ENCODE measurements around the gene CCDC121. TPM values are rescaled to one million over a fixed set of nuclear protein-coding genes. Genes with fewer than 3 reads are reported as not detected.

Gene CCDC121, protein sequence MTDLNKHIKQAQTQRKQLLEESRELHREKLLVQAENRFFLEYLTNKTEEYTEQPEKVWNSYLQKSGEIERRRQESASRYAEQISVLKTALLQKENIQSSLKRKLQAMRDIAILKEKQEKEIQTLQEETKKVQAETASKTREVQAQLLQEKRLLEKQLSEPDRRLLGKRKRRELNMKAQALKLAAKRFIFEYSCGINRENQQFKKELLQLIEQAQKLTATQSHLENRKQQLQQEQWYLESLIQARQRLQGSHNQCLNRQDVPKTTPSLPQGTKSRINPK
- total RNA-seq = under 1 TPM in 1 of 2 experiments, not detected in 1; 0.25 TPM

DNA sequence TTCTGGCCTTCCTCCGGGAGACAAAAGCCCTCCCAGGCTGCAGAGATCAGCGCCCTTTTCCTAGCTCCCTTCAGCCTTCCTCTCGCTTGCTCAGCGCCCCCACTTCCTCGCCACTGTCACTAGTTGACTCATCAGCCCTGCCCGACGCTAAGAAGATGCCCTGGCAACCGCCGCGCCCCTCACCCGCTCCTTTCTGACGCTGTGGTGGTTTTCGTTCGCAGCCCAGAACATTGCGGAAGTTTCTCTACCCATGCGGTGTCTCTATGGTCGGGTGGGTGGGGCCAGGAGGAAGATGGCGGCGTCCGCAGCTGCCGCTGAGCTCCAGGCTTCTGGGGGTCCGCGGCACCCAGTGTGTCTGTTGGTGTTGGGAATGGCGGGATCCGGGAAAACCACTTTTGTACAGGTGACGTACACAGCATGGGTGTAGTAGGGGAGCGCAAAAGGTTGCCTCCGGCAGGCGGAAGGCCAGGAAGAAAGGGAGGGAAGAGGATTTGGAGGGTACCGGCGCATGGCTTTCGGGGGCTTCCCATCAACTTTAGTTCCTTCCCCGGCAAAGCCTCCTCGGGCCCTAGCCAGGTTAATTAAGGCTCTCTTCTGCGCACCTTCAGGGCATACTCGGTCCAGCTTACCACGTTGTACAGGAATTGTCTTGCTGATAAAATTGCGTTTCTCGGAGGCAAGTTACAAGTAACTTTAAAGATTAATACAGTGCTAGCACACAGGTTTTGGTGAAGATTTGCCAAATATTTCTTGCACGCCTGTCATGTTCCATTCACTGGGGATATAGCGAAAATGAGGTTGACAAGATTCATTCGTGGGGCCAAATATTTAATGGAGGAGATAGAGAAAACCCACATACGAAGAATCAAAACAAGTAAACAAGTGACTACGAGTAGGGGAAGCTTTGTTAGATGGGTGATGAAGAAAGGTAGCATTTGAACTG is at the start of gene CCDC121, which contains the start of gene GPN1:
TSS of gene CCDC121 (minus strand) at position 246 of the 943 bp plus-strand sequence. CDS start 1,213 bp downstream, outside the sequence.
TSS of gene GPN1 (plus strand) at position 284 of the 943 bp plus-strand sequence. CDS start at position 293, 9 bp downstream.
- ChIA-PET POLR2A (interaction anchor here (0.6 to 1.7 kb wide), 6 partner anchors 9 to 225 kb away, joined by 3 to 10 read pairs (median 4); partner anchors contain the start of gene ZNF512), CTCF (interaction anchor here (1.4 to 1.8 kb wide), 2 partner anchors 9 to 53 kb away, joined by 7 to 13 read pairs; no protein-coding TSS in a partner anchor)

DNA sequence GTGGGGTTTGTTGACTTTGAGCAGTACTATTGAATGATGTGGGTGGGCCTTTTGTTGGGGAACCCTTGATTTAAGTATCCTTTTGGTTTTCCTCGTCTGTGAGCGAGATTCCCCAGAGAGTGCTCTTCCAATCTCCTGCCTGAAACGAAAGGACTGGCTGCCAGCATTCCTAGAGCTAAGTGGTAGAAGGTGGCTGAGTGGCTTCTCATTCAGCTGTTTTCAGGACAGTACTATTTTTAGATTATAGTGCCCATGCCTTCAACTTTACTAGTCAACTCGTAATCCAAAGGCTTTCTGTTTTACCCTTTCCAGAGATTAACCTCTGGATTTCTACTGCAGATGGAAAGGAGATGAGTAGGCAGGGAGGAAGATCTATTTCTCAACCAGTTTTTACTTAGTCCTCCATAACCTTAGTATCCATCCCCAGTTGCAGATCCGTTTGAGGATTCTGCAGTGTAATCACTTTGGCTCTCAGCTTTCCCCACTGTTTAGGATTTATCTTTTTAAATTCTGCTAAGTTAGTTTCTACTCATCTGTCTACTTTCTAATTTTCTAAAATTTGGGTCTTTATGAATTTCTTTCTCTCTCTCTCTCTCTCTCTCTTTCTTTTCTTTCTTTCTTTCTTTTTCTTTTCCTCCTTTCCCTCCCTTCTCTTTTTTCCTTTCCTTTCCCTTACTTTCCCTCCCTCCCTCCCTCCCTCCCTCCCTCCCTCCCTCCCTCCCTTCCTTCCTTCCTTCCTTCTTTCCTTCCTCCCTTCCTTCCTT is 44.1 kb upstream of the CCDC121 start:
- CTCF ChIA-PET = interaction anchor here (0.6 to 0.9 kb wide), 2 partner anchors 9 to 10 kb away, joined by 3 to 4 read pairs; no protein-coding TSS in a partner anchor
- POLR2A ChIA-PET = no interaction called here

DNA sequence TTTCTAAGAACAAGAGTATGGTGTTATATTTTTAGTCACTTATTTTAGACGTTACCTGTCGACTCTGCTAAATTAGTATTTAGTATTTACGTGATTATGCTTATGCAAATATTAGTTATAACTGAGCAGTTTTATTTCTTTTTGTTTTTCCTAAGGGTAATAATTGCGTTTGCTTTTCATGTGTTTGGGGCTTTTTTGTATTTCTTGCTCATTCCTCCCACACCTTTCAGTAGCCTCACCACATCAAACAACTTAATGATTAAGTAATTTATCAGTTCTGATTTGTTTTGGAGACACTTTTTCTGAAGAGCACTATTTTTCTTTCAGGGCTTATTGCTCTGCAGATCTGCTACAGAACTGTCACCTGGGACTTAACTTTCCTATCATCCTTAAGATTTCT is 42.4 kb upstream of the CCDC121 start:
- CTCF ChIA-PET = no interaction called here
- POLR2A ChIA-PET = no interaction called here

DNA sequence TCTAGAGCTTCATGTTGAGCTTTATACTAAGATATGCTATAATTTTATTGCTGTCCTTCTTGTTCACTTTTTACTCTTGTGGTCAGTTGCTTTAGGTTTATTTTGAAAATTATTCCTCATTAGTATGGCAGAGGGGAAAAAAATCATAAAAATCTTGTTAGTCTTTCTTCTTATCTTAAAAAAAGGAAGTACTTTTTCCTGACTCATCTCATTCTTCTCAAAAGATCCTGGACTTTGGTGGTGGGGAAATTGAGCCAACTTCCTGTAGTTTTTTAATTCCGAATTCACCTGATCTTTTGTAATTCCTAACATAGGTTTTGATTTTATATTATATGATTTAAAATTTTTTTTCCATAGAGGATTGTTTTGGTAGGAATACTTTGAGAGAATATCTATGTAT is 38.6 kb upstream of the CCDC121 start:
- CTCF ChIA-PET = no interaction called here
- POLR2A ChIA-PET = no interaction called here

DNA sequence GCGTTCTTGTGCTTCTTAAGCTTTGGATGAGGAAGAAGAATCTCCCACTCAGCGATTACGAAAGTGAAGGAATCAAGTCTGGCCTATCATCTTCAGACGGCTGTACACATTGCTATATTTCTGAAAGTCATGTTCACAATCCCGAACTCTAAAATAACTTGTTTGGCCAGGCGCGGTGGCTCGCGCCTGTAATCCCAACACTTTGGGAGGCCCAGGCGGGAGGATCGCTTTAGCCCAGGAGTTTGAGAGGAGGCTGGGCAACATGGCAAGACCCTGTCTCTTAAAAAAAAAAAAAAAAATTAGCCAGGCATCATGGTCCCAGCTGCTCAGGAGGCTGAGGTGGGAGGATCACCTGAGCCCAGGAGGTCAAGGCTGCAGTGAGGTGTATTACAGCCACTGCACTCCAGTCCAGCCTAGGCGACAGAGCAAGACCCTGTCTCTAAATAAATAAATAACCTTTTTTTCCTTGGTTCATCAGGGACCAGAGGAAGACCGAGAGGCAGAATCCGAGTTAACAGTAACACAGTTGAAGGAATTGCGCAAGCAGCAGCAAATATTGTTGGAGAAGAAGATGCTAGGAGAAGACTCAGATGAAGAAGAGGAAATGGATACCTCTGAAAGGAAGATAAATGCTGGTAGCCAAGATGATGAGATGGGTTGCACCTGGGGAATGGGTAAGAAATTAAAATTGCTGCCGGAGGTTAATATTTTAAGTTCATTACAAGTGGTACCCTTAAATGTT is 36.0 kb upstream of the CCDC121 start:
- POLR2A ChIA-PET = interaction anchor here (0.6 kb wide), 1 partner anchor 746 kb away, joined by 5 read pairs; no protein-coding TSS in a partner anchor

DNA sequence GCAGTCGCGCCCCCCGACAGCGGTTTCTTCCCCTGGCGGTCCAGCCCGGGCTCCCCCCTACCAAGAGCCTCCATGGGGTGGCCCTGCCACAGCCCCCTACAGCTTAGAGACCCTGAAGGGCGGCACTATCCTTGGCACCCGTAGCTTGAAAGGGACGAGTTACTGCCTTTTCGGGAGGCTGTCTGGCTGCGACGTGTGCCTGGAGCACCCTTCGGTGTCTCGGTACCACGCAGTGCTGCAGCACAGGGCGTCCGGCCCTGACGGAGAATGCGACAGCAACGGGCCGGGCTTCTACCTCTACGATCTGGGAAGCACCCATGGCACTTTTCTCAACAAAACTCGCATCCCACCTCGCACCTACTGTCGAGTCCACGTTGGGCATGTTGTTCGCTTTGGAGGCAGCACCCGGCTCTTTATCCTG is 35.4 kb upstream of the CCDC121 start:
- ChIA-PET POLR2A (interaction anchor here (0.6 kb wide), 2 partner anchors 20 to 746 kb away, joined by 4 to 5 read pairs; no protein-coding TSS in a partner anchor), CTCF (interaction anchor here (1.0 to 2.0 kb wide), 5 partner anchors 10 to 233 kb away, joined by 3 to 10 read pairs (median 5); no protein-coding TSS in a partner anchor)

More for the DNA sequence above, 36.0 kb upstream of the CCDC121 start:
- CTCF ChIA-PET = interaction anchor here (1.6 to 2.0 kb wide), 3 partner anchors 9 to 18 kb away, joined by 5 to 10 read pairs (median 6); no protein-coding TSS in a partner anchor

DNA sequence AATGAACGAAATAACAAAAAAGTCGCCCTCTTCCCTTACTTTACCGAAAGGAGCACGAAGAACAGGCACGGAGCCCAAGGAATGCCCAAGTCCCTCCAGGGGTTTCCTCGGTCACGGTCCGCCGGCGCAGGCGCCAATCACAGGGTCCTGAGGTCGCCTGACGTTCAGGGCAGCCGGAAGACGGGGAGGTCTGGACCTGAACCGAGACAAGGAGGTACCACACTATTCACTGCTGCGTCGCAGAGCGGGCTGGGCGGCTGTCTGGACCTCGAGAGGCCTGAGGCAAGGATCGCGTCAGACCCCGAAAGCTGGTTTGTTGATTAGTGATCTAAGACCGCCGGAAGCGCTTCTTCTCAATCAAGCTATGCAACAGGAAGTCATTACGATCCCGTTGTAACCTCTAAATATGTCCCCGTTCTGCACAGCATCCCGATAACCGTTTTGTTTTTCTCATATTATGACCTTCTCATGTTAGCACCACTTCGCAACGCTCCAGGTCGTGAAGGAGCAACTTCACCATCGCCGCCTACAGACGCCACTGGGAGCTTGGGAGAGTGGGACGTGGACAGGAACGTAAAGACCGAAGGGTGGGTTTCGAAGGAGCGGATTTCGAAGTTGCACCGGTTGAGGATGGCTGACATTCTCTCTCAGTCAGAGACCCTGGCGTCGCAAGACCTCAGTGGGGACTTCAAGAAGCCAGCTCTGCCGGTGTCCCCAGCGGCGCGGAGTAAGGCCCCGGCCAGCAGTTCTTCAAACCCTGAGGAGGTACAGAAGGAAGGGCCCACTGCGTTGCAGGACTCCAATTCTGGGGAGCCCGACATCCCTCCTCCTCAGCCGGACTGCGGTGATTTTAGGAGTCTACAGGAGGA is 34.7 kb upstream of the CCDC121 start, which contains the start of the genes SLC4A1AP and SUPT7L:
TSS of gene SLC4A1AP (plus strand) at position 605 of the 869 bp plus-strand sequence. CDS start at position 631, 26 bp downstream.
TSS of gene SUPT7L (minus strand) at position 330 of the 869 bp plus-strand sequence. CDS start 1,422 bp downstream, outside the sequence.
- ChIA-PET POLR2A (interaction anchor here (0.6 kb wide), 1 partner anchor 21 kb away, joined by 4 read pairs; no protein-coding TSS in a partner anchor), CTCF (interaction anchor here (1.0 to 2.0 kb wide), 5 partner anchors 10 to 232 kb away, joined by 3 to 10 read pairs (median 5); no protein-coding TSS in a partner anchor)

DNA sequence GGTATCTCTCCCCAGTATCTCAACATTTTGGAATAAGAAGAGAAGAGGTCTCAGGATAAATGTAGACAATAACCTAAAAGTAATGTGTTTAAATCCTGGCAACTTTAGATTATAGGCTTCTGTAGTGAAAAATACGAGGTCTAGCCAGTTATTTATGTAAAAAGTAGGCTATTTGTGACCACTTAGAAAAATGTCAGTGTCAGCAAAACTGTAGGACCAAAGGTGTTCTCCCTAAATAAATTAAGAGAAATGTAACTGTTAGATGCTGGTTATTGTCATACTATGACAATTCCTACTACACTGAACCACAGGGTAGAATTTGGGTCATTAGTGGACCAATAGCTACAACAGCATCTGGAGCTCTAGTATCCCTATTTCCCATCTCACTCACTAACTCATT is 32.6 kb upstream of the CCDC121 start:
- ChIA-PET CTCF (no interaction called here), POLR2A (no interaction called here)

DNA sequence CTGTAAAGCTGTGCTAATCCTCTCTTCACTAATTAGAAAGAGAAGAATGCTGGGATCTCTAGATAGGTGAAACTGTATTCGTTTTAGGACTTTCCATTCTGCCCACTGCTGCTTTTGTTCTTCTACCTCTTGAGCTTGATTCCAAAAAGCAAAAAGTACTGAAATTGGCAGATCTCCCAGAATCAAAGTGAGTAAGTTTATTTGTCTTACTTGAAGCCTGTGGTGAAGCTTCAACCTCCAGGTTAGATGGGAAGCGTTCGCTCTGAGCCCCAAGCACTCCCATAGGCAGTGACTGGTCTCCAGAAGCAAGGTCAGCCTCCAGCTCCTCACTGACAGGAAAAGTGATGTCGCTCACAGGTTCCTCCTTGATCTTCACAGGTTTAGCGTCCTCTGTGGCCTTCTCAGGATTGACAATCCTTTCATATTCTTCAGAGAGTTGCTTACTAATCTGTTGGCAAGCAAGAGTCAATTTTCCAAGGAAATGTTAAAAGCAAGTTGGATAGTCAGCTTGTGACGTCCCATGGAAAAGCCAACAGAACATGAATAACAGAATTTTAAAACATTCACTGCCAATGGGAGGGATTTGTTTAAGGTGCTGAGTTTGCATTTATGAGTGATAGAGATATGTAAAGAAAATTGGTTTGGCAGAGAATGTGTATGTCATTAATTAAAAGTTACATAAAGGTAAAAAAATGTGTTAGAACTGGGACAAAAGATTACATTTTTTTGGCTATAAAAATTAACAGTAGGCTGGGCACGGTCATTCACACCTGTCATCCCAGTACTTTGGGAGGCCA is 26.5 kb upstream of the CCDC121 start:
- ChIA-PET CTCF (interaction anchor here (0.9 kb wide), 1 partner anchor 26 kb away, joined by 3 read pairs; no protein-coding TSS in a partner anchor), POLR2A (no interaction called here)

DNA sequence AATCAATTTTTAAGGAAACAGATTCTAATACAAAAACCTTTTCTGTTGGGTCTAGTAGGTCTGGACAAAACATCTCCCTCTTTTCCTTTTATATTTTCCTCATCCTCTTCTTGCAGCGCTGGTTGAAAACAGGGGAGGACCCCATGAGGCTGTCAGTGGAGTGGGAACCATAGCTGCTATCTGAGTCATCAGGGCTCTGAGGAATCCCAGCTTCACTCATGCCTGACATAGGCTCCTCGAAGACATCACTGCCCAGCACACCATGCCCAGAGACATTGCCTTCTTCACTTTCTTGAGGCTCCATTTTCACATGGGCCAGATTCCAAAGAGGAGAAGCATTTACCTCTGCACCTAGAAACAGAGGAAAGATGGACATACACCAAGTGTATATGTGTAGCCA is 24.6 kb upstream of the CCDC121 start:
- POLR2A ChIA-PET = interaction anchor here (1.1 kb wide), 1 partner anchor 29 kb away, joined by 3 read pairs; no protein-coding TSS in a partner anchor
- CTCF ChIA-PET = interaction anchor here (1.5 kb wide), 1 partner anchor 30 kb away, joined by 3 read pairs; no protein-coding TSS in a partner anchor

DNA sequence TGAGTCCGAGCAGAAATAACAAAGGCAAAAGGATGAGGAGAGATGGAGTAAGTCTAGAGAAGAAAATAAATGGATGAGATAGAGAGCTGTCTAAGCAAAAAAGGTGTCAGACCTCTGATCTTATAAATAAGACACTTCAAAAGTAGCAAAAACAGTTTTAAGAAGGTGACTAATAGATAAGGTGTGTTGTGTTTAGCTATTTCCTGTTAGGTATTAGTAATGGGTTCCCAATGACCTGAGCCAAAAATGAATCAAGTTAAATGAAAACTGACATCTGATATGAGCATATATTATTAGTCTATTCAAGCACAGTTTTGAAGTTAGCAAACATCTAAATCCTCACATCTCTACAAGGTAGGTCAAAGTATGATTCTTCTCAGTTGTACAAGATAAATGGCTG is 24.0 kb upstream of the CCDC121 start:
- CTCF ChIA-PET = interaction anchor here (1.5 kb wide), 1 partner anchor 31 kb away, joined by 3 read pairs; no protein-coding TSS in a partner anchor
- POLR2A ChIA-PET = interaction anchor here (1.1 kb wide), 1 partner anchor 29 kb away, joined by 3 read pairs; no protein-coding TSS in a partner anchor

DNA sequence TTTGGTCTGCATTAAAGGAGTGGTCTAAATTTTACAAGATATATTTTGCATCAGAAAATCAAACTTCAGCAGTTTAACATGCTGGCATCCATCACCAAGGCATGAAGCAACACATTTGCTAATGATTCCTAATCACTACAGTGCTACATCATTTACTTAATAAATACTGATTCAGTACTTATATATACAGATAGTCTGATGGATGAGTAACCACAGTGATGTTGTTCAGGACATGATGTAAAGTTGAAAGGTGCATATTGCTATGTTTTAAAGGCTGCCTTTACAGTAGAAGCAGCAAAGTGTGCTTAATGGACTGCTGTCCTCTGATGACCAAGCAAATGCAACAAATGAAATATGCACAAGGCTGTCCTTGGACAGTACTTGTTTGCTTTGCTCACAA is 23.5 kb upstream of the CCDC121 start:
- ChIA-PET POLR2A (no interaction called here), CTCF (no interaction called here)

DNA sequence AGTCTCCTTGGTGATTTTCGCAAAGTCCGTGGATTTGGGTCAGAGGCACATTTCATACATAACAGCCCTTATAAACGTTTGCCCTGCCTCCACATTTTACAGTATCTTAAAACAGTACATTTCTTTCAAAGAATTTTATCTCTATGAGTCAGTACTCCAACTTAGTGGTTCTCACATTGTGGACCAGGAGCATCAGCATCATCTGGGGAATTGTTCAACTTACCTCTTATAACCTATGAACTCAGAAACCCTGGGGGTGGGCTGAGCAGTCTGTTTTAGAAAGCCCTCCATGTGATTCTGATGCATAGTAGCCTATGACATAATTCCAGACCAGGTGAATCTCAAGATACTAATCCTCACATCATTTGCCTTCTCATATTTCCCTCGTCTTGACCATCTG is 22.2 kb upstream of the CCDC121 start:
- POLR2A ChIA-PET = no interaction called here
- CTCF ChIA-PET = no interaction called here

DNA sequence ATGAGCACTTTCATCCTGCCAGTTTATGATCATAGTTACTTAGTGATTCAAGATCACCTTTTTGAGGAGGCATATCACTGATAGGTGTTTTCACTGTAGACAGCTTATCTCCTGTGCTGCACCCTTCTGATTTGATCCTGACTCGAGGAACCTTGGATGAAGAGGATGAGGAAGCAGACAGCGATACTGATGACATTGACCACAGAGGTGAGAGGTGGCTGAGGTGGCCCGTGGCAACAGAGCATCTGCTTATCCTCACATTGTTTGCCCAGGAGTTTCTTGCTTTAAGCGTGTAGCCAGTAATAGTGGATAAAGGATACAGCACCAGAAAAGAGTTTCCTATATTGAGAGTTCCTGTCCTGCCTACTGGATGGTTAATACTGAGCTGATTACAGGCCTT is 18.9 kb upstream of the CCDC121 start:
- ChIA-PET CTCF (no interaction called here), POLR2A (no interaction called here)

DNA sequence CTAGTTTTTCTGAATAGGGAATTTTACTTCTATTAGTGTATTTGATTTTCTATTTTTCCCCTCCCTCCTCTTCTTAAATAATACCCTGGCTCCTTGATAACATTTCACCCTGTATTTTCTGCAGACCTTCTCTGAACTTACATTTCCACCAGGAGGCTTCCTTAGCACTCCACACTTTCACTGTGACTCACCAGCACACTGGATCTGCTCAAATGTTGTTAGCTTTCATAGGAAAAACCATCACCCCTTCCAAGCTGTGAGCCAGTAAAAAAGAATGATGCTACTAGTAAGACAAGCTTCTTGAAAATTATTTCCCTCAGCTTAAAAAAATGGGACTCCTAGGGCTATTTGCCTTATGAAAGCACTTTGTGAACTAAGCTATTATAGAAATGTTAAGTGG is 18.5 kb upstream of the CCDC121 start:
- ChIA-PET POLR2A (interaction anchor here (0.9 kb wide), 1 partner anchor 14 kb away, joined by 3 read pairs; no protein-coding TSS in a partner anchor), CTCF (no interaction called here)

DNA sequence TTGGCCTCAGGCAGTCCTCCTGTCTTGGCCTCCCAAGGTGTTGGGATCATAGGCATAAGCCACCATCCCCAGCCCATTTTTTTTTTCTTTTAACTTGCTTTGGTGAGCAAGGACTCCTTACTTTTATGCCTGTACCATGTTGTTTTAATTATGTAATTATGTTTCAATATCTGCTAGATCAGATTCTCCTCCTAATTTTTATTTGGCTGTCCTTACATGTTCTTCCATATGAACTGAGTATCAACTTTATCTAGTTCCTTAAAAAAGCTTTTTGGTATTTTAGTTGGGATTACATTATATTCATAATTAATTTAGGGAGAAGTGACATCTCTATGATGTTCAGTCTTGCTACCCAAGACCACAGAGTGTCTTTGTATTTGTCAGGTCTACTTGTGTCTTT is 16.4 kb upstream of the CCDC121 start:
- ChIA-PET CTCF (no interaction called here), POLR2A (no interaction called here)

Measured in activated CD8-positive, alpha-beta memory T cell treated with anti-CD3 and anti-CD28 coated beads for 36 hours (primary cell).